ENCODE measurements around the gene RNF150.

GRCh38 chr4:140844061-140844460, 289.2 kb downstream of the RNF150 start:
- TF ChIP-seq CTCF (IDR thresholded peaks at IDR 0.05) (no peak), POLR2A (IDR thresholded peaks at IDR 0.05; ENCODE audit: low read depth) (no peak)
